Spleen (tissue), 7 donors: ENCODE measurements around the gene CAV1.

Experiments
- CTCF ChIP-seq, 11 experiments: fragments of 200-600 bp in 7 of 11; fragments of 450-650 bp in 4 of 11; sonication (generic) in 4 of 11; IDR thresholded peaks in 8 of 11; conservative IDR thresholded peaks in 3 of 11; 1 replicate in 7 of 11; 2 replicates in 4 of 11; pipeline versions ENCODE4 v1.4.0 to v1.8.0; 2016 to 2021; ENCODE audit warnings: antibody characterized with exemption in 11 of 11, inconsistent platforms in 4 of 11, mild to moderate bottlenecking in 1 of 11
- POLR2A ChIP-seq, 3 donors: fragments of 450-650 bp; IDR thresholded peaks; one replicate each; pipeline ENCODE4 v1.5.1; 2017; ENCODE audit warnings: antibody characterized with exemption in 3 of 3, mild to moderate bottlenecking in 1 of 3
- POLR2AphosphoS5 ChIP-seq, 3 donors: sonication (generic); formaldehyde crosslinking; IDR thresholded peaks; one replicate each; pipeline ENCODE4 v1.5.1; 2017; ENCODE audit warnings: antibody characterized with exemption in 3 of 3
- donor health status: DM: no; HTN: no; CAD: no; lungs with moderate emphysema.
- donor health status: DM: no; HTN: no; CAD: no.
- donor health status: DM: no; HTN: no; CAD: no.

GRCh38 chr7:116518961-116519360 lies 5.9 kb upstream of the CAV1 start:
- TF ChIP-seq CTCF (IDR thresholded peaks at IDR 0.05 in 8 of 11, conservative IDR thresholded peaks at IDR 0.05 in 3 of 11) (no peak), POLR2AphosphoS5 (IDR thresholded peaks at IDR 0.05) (no peak), POLR2A (IDR thresholded peaks at IDR 0.05) (no peak)
